Upper lobe of left lung (tissue), 4 donors: ENCODE data around the gene IPO4.

Source experiments
- POLR2A ChIP-seq, 4 donors: fragments of 450-650 bp; IDR thresholded peaks; one replicate each; pipeline ENCODE4 v1.5.1; 2016 to 2017; ENCODE audit warnings: antibody characterized with exemption in 4 of 4, mild to moderate bottlenecking in 2 of 4
- TF ChIP-seq, protein P1 (sequence below), 6 experiments: fragments of 450-650 bp in 4 of 6; fragments of 200-600 bp in 2 of 6; sonication (generic) in 2 of 6; IDR thresholded peaks; one replicate each; pipeline ENCODE4 v1.5.1; 2016 to 2019; ENCODE audit warnings: antibody characterized with exemption in 6 of 6

DNA sequence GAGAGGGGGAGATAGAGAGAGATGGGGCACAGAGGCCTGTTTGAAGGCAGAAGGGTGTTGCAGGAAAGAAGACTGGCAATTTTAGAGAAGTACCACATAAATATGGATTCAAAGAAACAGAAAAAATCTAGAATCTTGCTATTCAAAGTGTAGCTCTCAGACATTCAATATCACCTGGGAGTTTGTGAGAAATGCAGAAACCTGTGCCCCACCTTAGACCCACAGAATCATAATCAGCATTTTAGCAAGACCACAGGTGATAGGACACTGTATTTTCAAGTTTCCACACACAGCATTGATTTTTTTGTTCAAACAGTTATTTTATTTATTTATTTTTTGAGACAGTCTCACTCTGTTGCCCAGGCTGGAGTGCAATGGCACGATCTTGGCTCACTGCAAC is 40.3 kb upstream of the IPO4 start:
- TF ChIP-seq, protein P1, sequence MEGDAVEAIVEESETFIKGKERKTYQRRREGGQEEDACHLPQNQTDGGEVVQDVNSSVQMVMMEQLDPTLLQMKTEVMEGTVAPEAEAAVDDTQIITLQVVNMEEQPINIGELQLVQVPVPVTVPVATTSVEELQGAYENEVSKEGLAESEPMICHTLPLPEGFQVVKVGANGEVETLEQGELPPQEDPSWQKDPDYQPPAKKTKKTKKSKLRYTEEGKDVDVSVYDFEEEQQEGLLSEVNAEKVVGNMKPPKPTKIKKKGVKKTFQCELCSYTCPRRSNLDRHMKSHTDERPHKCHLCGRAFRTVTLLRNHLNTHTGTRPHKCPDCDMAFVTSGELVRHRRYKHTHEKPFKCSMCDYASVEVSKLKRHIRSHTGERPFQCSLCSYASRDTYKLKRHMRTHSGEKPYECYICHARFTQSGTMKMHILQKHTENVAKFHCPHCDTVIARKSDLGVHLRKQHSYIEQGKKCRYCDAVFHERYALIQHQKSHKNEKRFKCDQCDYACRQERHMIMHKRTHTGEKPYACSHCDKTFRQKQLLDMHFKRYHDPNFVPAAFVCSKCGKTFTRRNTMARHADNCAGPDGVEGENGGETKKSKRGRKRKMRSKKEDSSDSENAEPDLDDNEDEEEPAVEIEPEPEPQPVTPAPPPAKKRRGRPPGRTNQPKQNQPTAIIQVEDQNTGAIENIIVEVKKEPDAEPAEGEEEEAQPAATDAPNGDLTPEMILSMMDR (IDR thresholded peaks at IDR 0.05), result no peak
- no peak for TF ChIP-seq POLR2A (IDR thresholded peaks at IDR 0.05)
